Vagina (tissue), 2 donors: ENCODE results near the gene CCDC158.

Experiments used
- POLR2A ChIP-seq, 2 donors: fragments of 450-650 bp; IDR thresholded peaks; one replicate each; pipeline ENCODE4 v1.6.1; 2017; ENCODE audit warnings: antibody characterized with exemption in 2 of 2, mild to moderate bottlenecking in 2 of 2, moderate library complexity in 2 of 2
- TF ChIP-seq, protein P1 (sequence below), 3 experiments: fragments of 450-650 bp in 2 of 3; fragments of 200-600 bp in 1 of 3; sonication (generic) in 1 of 3; IDR thresholded peaks; one replicate each; pipeline ENCODE4 v1.5.1; 2017 to 2019; ENCODE audit warnings: antibody characterized with exemption in 3 of 3, mild to moderate bottlenecking in 2 of 3, moderate library complexity in 2 of 3

DNA sequence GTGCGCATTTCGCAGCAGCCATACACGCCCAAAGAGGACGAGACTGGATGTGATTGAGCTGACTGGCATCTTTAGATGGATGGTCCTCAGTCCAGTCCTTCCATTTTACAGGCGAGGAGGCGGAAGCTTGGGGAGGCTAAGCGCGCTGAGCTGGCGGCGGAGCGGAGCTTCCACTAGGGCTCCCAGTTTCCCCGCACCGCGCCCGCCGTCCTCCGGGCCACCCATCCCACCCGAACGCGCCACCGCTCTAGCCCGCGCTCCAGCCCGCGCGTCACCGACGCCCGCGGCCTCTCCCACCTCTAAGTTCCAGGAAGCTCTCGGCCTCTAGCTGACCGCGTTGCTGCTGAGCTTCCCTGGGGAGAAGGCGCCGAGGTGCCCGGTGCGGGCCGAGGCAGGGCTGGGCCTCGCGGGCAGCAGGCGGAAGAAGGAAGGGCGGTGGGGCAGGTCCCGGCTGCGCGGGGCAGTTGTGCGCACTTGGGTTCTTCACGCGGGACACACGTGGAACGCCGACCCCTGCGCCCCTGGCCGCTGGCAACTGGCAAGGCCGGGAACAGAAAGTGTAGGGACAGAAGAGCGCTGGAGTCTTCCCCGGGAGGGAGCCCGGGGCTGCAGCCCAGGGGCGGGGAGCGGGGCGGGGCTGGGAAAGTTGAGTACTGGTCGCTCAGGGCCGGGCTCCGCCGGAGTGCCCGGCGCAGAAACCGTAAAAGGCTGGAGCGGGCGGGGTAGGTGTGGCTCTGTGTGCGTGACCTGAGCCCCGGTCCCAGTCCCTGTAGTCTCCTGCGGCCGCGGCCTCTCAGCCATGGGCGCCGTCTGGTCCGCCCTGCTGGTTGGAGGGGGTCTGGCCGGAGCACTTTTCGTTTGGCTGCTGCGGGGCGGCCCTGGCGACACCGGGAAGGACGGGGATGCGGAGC, 114.7 kb downstream of the CCDC158 start, which contains the start of gene STBD1:
- TF ChIP-seq POLR2A (IDR thresholded peaks at IDR 0.05): peak in 1 of 2 donors; percentile 29
- TF ChIP-seq, protein P1, sequence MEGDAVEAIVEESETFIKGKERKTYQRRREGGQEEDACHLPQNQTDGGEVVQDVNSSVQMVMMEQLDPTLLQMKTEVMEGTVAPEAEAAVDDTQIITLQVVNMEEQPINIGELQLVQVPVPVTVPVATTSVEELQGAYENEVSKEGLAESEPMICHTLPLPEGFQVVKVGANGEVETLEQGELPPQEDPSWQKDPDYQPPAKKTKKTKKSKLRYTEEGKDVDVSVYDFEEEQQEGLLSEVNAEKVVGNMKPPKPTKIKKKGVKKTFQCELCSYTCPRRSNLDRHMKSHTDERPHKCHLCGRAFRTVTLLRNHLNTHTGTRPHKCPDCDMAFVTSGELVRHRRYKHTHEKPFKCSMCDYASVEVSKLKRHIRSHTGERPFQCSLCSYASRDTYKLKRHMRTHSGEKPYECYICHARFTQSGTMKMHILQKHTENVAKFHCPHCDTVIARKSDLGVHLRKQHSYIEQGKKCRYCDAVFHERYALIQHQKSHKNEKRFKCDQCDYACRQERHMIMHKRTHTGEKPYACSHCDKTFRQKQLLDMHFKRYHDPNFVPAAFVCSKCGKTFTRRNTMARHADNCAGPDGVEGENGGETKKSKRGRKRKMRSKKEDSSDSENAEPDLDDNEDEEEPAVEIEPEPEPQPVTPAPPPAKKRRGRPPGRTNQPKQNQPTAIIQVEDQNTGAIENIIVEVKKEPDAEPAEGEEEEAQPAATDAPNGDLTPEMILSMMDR (IDR thresholded peaks at IDR 0.05): no peak
